ENCODE data around the gene CNOT4. TPM values are rescaled to one million over a fixed set of nuclear protein-coding genes. Genes with fewer than 3 reads are reported as not detected.
"Not testable (repeated sequence)": the region's sequence is repeated elsewhere in the genome, so short reads cannot be mapped to it uniquely, and the experiment has no call there.

Gene CNOT4
- total RNA-seq, 1 donor from 2014 or later = 9.4 TPM

GRCh38 chr7:135486261-135486920, 23.5 kb downstream of the CNOT4 start:
- no peak for TF ChIP-seq CTCF (conservative IDR thresholded peaks at IDR 0.05; ENCODE audit: low read depth, low read length)
- DNase-seq (ENCODE audit: low read depth) = no peak
- H3K4me3 ChIP-seq (ENCODE audit: low read depth, low read length) = no peak overlapping the region

GRCh38 chr7:135481598-135481979, 28.3 kb downstream of the CNOT4 start:
- DNase-seq (ENCODE audit: low read depth) = no peak
- H3K4me3 ChIP-seq (ENCODE audit: low read depth, low read length) = no peak overlapping the region
- TF ChIP-seq CTCF (conservative IDR thresholded peaks at IDR 0.05; ENCODE audit: low read depth, low read length) = no peak

GRCh38 chr7:135480966-135481597, 28.8 kb downstream of the CNOT4 start:
- TF ChIP-seq CTCF (conservative IDR thresholded peaks at IDR 0.05; ENCODE audit: low read depth, low read length) = no peak
- H3K4me3 ChIP-seq (ENCODE audit: low read depth, low read length) = no peak overlapping the region

GRCh38 chr7:135475521-135475920, 34.4 kb downstream of the CNOT4 start:
- DNase-seq (ENCODE audit: low read depth) = no peak
- no peak overlapping the region for H3K4me3 ChIP-seq (ENCODE audit: low read depth, low read length)
- TF ChIP-seq CTCF (conservative IDR thresholded peaks at IDR 0.05; ENCODE audit: low read depth, low read length) = no peak

More at GRCh38 chr7:135480966-135481597, 28.8 kb downstream of the CNOT4 start:
- no peak for DNase-seq (ENCODE audit: low read depth)

GRCh38 chr7:135469705-135470104, 40.2 kb downstream of the CNOT4 start:
- H3K4me3 ChIP-seq (ENCODE audit: low read depth, low read length); DNase-seq (ENCODE audit: low read depth): not testable (repeated sequence)

- no peak overlapping the region for H3K4me3 ChIP-seq (ENCODE audit: low read depth, low read length)
- TF ChIP-seq CTCF (conservative IDR thresholded peaks at IDR 0.05; ENCODE audit: low read depth, low read length) = no peak
- DNase-seq (ENCODE audit: low read depth) = no peak
These were observed 42.6 kb downstream of the CNOT4 start for GRCh38 chr7:135467207-135467711.

- no peak overlapping the region for H3K4me3 ChIP-seq (ENCODE audit: low read depth, low read length)
- DNase-seq (ENCODE audit: low read depth) = no peak
- TF ChIP-seq CTCF (conservative IDR thresholded peaks at IDR 0.05; ENCODE audit: low read depth, low read length) = no peak
These were observed 43.3 kb downstream of the CNOT4 start for GRCh38 chr7:135466442-135467206.
